ENCODE data around the gene TEX26.

TEX26 gene

GRCh38 chr13:30908416-30908980 lies 24.0 kb upstream of the TEX26 start:
- TF ChIP-seq EGR1 (IDR thresholded peaks at IDR 0.05) (no peak), EP300 (IDR thresholded peaks at IDR 0.05; ENCODE audit: borderline replicate concordance) (no peak), REST (IDR thresholded peaks at IDR 0.05; ENCODE audit: low read depth) (no peak), ZBTB7A (IDR thresholded peaks at IDR 0.05; ENCODE audit: low read depth) (no peak), TAF1 (IDR thresholded peaks at IDR 0.05; ENCODE audit: low read depth) (no peak), FOXM1 (IDR thresholded peaks at IDR 0.05; ENCODE audit: borderline replicate concordance, low read depth) (no peak), USF1 (IDR thresholded peaks at IDR 0.05) (no peak), TEAD4 (IDR thresholded peaks at IDR 0.05) (no peak), RAD21 (IDR thresholded peaks at IDR 0.05; ENCODE audit: low read depth) (no peak), YY1 (IDR thresholded peaks at IDR 0.05; ENCODE audit: low read depth) (no peak)

GRCh38 chr13:30910676-30911075 lies 21.8 kb upstream of the TEX26 start:
- TF ChIP-seq CREB1 (IDR thresholded peaks at IDR 0.05; ENCODE audit: low read depth), result no peak
- TF ChIP-seq EP300 (IDR thresholded peaks at IDR 0.05; ENCODE audit: borderline replicate concordance), result no peak
- no peak for TF ChIP-seq YY1 (IDR thresholded peaks at IDR 0.05; ENCODE audit: low read depth)
- no peak for TF ChIP-seq RAD21 (IDR thresholded peaks at IDR 0.05; ENCODE audit: low read depth)
- TF ChIP-seq NFIC (IDR thresholded peaks at IDR 0.05), result no peak
- no peak for TF ChIP-seq EGR1 (IDR thresholded peaks at IDR 0.05)
- TF ChIP-seq USF1 (IDR thresholded peaks at IDR 0.05), result no peak
- no peak for TF ChIP-seq ZBTB7A (IDR thresholded peaks at IDR 0.05; ENCODE audit: low read depth)
- TF ChIP-seq REST (IDR thresholded peaks at IDR 0.05; ENCODE audit: low read depth), result no peak
- TF ChIP-seq TAF1 (IDR thresholded peaks at IDR 0.05; ENCODE audit: low read depth), result no peak
- TF ChIP-seq MAX (IDR thresholded peaks at IDR 0.05), result no peak
- no peak for TF ChIP-seq TCF12 (IDR thresholded peaks at IDR 0.05; ENCODE audit: low read depth)
- no peak for TF ChIP-seq CEBPB (IDR thresholded peaks at IDR 0.05)
- TF ChIP-seq FOXM1 (IDR thresholded peaks at IDR 0.05; ENCODE audit: borderline replicate concordance, low read depth), result no peak
- no peak for TF ChIP-seq TEAD4 (IDR thresholded peaks at IDR 0.05)

GRCh38 chr13:30915691-30916541 lies 16.5 kb upstream of the TEX26 start:
- TF ChIP-seq CREB1 (IDR thresholded peaks at IDR 0.05; ENCODE audit: low read depth) (no peak), TAF1 (IDR thresholded peaks at IDR 0.05; ENCODE audit: low read depth) (no peak), TCF12 (IDR thresholded peaks at IDR 0.05; ENCODE audit: low read depth) (no peak), EGR1 (IDR thresholded peaks at IDR 0.05) (no peak), MAX (IDR thresholded peaks at IDR 0.05) (no peak), NFIC (IDR thresholded peaks at IDR 0.05) (no peak), CEBPB (IDR thresholded peaks at IDR 0.05) (no peak), RAD21 (IDR thresholded peaks at IDR 0.05; ENCODE audit: low read depth) (no peak), TEAD4 (IDR thresholded peaks at IDR 0.05) (no peak), EP300 (IDR thresholded peaks at IDR 0.05; ENCODE audit: borderline replicate concordance) (no peak), USF1 (IDR thresholded peaks at IDR 0.05) (no peak), FOXM1 (IDR thresholded peaks at IDR 0.05; ENCODE audit: borderline replicate concordance, low read depth) (no peak), YY1 (IDR thresholded peaks at IDR 0.05; ENCODE audit: low read depth) (no peak), ZBTB7A (IDR thresholded peaks at IDR 0.05; ENCODE audit: low read depth) (no peak), REST (IDR thresholded peaks at IDR 0.05; ENCODE audit: low read depth) (no peak)

Measured in Ishikawa (cell line).